Lower leg skin (tissue), 3 donors: ENCODE results near the gene SEMA5B.

Experiments
- POLR2A ChIP-seq, 2 donors: fragments of 450-650 bp; IDR thresholded peaks; one replicate each; pipeline ENCODE4 v1.6.1; 2016 to 2017; ENCODE audit warnings: antibody characterized with exemption in 2 of 2, mild to moderate bottlenecking in 1 of 2, moderate library complexity in 1 of 2
- TF ChIP-seq, protein P1 (sequence below), 3 donors: fragments of 450-650 bp; IDR thresholded peaks; one replicate each; pipeline ENCODE4 v1.5.1; 2016; ENCODE audit warnings: antibody characterized with exemption in 3 of 3, mild to moderate bottlenecking in 3 of 3, moderate library complexity in 2 of 3

- TF ChIP-seq POLR2A (IDR thresholded peaks at IDR 0.05) = no peak
- TF ChIP-seq, protein P1, sequence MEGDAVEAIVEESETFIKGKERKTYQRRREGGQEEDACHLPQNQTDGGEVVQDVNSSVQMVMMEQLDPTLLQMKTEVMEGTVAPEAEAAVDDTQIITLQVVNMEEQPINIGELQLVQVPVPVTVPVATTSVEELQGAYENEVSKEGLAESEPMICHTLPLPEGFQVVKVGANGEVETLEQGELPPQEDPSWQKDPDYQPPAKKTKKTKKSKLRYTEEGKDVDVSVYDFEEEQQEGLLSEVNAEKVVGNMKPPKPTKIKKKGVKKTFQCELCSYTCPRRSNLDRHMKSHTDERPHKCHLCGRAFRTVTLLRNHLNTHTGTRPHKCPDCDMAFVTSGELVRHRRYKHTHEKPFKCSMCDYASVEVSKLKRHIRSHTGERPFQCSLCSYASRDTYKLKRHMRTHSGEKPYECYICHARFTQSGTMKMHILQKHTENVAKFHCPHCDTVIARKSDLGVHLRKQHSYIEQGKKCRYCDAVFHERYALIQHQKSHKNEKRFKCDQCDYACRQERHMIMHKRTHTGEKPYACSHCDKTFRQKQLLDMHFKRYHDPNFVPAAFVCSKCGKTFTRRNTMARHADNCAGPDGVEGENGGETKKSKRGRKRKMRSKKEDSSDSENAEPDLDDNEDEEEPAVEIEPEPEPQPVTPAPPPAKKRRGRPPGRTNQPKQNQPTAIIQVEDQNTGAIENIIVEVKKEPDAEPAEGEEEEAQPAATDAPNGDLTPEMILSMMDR (IDR thresholded peaks at IDR 0.05) = no peak
Measured at GRCh38 chr3:122893754-122894668, 133.6 kb downstream of the SEMA5B start.
